Measurements from ENCODE around the gene ARHGAP6. TPM values are rescaled to one million over a fixed set of nuclear protein-coding genes. Genes with fewer than 3 reads are reported as not detected.
"Not testable (repeated sequence)": the region's sequence is repeated elsewhere in the genome, so short reads cannot be mapped to it uniquely, and the experiment has no call there.

ARHGAP6 gene
- total RNA-seq, 1 donor from 2014 or later, result 16.7 TPM

- ATAC-seq (no peak), DNase-seq (no peak)
- no peak for TF ChIP-seq CTCF (IDR thresholded peaks at IDR 0.05)
- peaks cover 18% of the 10 kb centered on the region for H3K36me3 ChIP-seq
- H3K4me1 ChIP-seq, result no peaks in the 10 kb centered on the region
- intact Hi-C loops (cut with DNase I), result no loop called here
- no peak overlapping the region for H3K27ac ChIP-seq
- no peak overlapping the region for H3K4me3 ChIP-seq
- no peaks in the 10 kb centered on the region for H3K9me3 ChIP-seq
- no peaks in the 10 kb centered on the region for H3K27me3 ChIP-seq (ENCODE audit: low read depth)
These were observed 540.7 kb downstream of the ARHGAP6 start for GRCh38 chrX:11125060-11125459.

GRCh38 chrX:11124112-11124511 lies 541.6 kb downstream of the ARHGAP6 start:
- intact Hi-C loops (cut with DNase I), result no loop called here
- Histone ChIP-seq H3K27ac (no peak overlapping the region), H3K27me3 (ENCODE audit: low read depth) (no peaks in the 10 kb centered on the region), H3K36me3 (peaks cover 27% of the 10 kb centered on the region), H3K4me1 (no peaks in the 10 kb centered on the region), H3K4me3 (no peak overlapping the region), H3K9me3 (no peaks in the 10 kb centered on the region)
- DNase-seq, result no peak
- ATAC-seq, result no peak
- no peak for TF ChIP-seq CTCF (IDR thresholded peaks at IDR 0.05)

GRCh38 chrX:11123087-11123486 lies 542.6 kb downstream of the ARHGAP6 start:
- H3K9me3 ChIP-seq; H3K4me1 ChIP-seq; DNase-seq; intact Hi-C loops (cut with DNase I); H3K4me3 ChIP-seq; H3K27ac ChIP-seq; ATAC-seq; H3K27me3 ChIP-seq (ENCODE audit: low read depth): not testable (repeated sequence)
- H3K36me3 ChIP-seq, result peaks cover 38% of the 10 kb centered on the region

GRCh38 chrX:11119313-11119943 lies 546.3 kb downstream of the ARHGAP6 start:
- ATAC-seq (no peak), DNase-seq (no peak)
- Histone ChIP-seq H3K9me3 (no peaks in the 10 kb centered on the region), H3K27ac (no peak overlapping the region), H3K4me1 (no peaks in the 10 kb centered on the region), H3K4me3 (no peak overlapping the region), H3K27me3 (ENCODE audit: low read depth) (no peaks in the 10 kb centered on the region), H3K36me3 (peaks cover 72% of the 10 kb centered on the region)
- no peak for TF ChIP-seq CTCF (IDR thresholded peaks at IDR 0.05)
- intact Hi-C loops (cut with DNase I), result no loop called here

- Histone ChIP-seq H3K9me3 (no peaks in the 10 kb centered on the region), H3K4me3 (no peak overlapping the region), H3K4me1 (peaks cover 14% of the 10 kb centered on the region), H3K27ac (no peak overlapping the region), H3K27me3 (ENCODE audit: low read depth) (no peaks in the 10 kb centered on the region), H3K36me3 (peaks cover 72% of the 10 kb centered on the region)
- intact Hi-C loops (cut with DNase I), result no loop called here
- DNase-seq (no peak), ATAC-seq (no peak)
- TF ChIP-seq CTCF (IDR thresholded peaks at IDR 0.05), result no peak
These were observed 548.0 kb downstream of the ARHGAP6 start for GRCh38 chrX:11117745-11118144.

- H3K9me3 ChIP-seq, result no peaks in the 10 kb centered on the region
- ATAC-seq (no peak), DNase-seq (no peak)
- no peaks in the 10 kb centered on the region for H3K27me3 ChIP-seq (ENCODE audit: low read depth)
- intact Hi-C loops (cut with DNase I), result no loop called here
- no peak overlapping the region for H3K4me3 ChIP-seq
- H3K27ac ChIP-seq, result no peak overlapping the region
- H3K4me1 ChIP-seq, result peaks cover 24% of the 10 kb centered on the region
- TF ChIP-seq CTCF (IDR thresholded peaks at IDR 0.05), result no peak
- H3K36me3 ChIP-seq, result peaks cover 41% of the 10 kb centered on the region
These were observed 552.0 kb downstream of the ARHGAP6 start for GRCh38 chrX:11113731-11114130.

Data from lower lobe of right lung (tissue), 2 donors.